ENCODE data around the gene RAD23A. TPM values are rescaled to one million over a fixed set of nuclear protein-coding genes. Genes with fewer than 3 reads are reported as not detected.

Gene RAD23A
- total RNA-seq, 2 donors from 2014 or later: 53.7 to 94.6 TPM

DNA sequence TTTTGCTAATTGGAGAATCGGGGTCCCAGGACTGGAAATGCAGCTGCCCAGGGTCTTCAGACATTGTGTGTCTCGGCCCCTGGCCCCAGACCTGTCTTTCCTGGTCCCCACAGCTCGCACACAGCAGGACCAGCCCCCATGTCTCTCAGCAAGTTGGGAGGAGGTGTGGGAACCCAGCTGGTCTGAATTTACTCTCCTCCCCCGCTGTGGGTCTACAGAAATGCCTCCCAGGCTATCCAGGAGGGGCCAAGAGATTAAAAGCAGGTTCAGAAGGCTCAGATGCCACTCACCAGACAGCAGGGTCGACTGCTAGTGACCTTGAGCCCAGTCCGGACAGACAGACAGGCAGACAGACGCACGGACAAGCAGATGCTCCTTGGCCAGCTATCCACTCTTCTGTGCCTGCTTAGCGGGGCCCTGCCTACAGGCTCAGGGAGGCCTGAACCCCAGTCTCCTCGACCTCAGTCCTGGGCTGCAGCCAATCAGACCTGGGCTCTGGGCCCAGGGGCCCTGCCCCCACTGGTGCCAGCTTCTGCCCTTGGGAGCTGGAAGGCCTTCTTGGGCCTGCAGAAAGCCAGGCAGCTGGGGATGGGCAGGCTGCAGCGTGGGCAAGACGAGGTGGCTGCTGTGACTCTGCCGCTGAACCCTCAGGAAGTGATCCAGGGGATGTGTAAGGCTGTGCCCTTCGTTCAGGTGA, 23.8 kb downstream of the RAD23A start, which contains the start of gene DAND5:
DAND5 (plus strand) TSS at position 285 of the 697 bp plus-strand sequence; CDS start at position 370, 85 bp downstream.
- Histone ChIP-seq H3K4me1 (peaks cover 22% of the 10 kb centered on the region), H3K4me3 (no peak within 1 kb of the TSS), H3K27ac (peak within 1 kb of the TSS in 2 of 4 donors; percentile 8 to 25), H3K27me3 (no peaks in the 10 kb centered on the region), H3K36me3 (replicated peaks in 1 of 2; ENCODE audit: insufficient read depth in 1 of 2, low read depth in 2 of 2) (no peaks in the 10 kb centered on the region), H3K9me3 (no peaks in the 10 kb centered on the region)
- DNase-seq: peak in 2 of 4 donors; percentile 62 to 64
- intact Hi-C loops (cut with DNase I): no loop called here
- WGBS, 2 donors: 14 to 27% methylated on average over 2 to 14 of the region's 14 CpGs
- TF ChIP-seq, protein P1, sequence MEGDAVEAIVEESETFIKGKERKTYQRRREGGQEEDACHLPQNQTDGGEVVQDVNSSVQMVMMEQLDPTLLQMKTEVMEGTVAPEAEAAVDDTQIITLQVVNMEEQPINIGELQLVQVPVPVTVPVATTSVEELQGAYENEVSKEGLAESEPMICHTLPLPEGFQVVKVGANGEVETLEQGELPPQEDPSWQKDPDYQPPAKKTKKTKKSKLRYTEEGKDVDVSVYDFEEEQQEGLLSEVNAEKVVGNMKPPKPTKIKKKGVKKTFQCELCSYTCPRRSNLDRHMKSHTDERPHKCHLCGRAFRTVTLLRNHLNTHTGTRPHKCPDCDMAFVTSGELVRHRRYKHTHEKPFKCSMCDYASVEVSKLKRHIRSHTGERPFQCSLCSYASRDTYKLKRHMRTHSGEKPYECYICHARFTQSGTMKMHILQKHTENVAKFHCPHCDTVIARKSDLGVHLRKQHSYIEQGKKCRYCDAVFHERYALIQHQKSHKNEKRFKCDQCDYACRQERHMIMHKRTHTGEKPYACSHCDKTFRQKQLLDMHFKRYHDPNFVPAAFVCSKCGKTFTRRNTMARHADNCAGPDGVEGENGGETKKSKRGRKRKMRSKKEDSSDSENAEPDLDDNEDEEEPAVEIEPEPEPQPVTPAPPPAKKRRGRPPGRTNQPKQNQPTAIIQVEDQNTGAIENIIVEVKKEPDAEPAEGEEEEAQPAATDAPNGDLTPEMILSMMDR (IDR thresholded peaks at IDR 0.05): no peak
- no peak for TF ChIP-seq POLR2A (IDR thresholded peaks at IDR 0.05)
- ATAC-seq: no peak

DNA sequence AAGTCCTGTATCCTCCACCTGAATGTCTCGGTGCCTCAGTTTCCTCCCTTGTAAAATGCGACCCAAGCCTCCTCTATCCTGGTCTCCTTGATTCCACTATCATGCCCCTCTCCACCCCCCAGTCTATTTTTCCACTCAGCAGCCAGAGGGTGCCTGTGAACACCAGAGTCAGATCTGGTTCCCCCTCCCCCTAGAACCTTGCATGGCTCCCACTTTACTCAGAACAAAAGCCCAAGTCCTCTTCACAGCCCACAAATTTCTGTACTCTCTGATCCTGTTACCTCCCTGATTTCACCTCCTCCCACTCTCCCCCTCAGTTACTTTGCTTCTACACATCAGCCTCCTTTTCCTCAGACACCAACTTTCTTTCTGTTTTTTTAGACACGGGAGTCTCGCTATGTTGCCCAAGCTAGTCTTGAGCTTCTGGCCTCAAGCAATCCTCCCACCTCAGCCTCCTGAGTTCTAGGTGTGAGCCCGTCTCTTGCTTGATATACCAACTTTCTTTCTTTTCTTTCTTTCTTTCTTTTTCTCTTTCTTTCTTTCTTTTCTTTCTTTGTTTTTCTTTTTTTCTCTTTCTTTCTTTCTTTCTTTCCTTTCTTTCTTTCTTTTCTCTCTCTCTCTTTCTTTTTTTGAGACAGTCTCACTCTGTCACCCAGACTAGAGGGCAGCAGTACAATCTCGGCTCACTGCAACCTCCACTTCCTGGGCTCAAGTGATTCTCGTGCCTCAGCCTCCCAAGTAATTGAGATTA, 24.6 kb downstream of the RAD23A start:
- DNase-seq (no peak), ATAC-seq (no peak)
- peak overlapping the region in 2 of 4 donors; percentile 8 to 25 for H3K27ac ChIP-seq
- H3K27me3 ChIP-seq: no peaks in the 10 kb centered on the region
- no peaks in the 10 kb centered on the region for H3K36me3 ChIP-seq (replicated peaks in 1 of 2; ENCODE audit: insufficient read depth in 1 of 2, low read depth in 2 of 2)
- H3K9me3 ChIP-seq: no peaks in the 10 kb centered on the region
- H3K4me1 ChIP-seq: peaks cover 17% of the 10 kb centered on the region
- no peak for TF ChIP-seq POLR2A (IDR thresholded peaks at IDR 0.05)
- TF ChIP-seq, protein P1 (IDR thresholded peaks at IDR 0.05): no peak
- intact Hi-C loops (cut with DNase I): loop anchor here (10.0 kb wide), 1 partner anchor 285 kb away; no protein-coding TSS in a partner anchor
- H3K4me3 ChIP-seq: no peak overlapping the region
- WGBS, 2 donors: 82 to 85% methylated on average over 7 of the region's 7 CpGs

DNA sequence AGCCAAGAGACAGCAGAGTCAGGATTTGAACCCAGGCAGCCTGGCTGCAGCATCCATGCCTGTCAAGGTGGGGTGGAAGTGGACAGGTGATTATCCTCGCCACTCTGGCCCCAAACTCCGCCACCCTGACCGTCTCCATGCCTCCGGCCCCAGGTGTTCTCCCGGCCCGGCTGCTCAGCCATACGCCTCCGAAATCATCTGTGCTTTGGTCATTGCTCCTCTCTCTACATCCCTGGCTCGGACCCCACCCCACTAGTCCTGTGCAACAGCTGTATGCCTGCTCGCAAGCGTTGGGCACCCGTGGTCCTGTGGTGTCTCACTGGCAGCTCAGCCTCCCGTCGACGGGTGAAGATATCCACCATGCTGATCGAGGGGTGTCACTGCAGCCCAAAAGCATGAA, 27.6 kb downstream of the RAD23A start:
- 78 to 79% methylated on average over 15 to 16 of the region's 16 CpGs for WGBS, 2 donors
- Histone ChIP-seq H3K27me3 (no peaks in the 10 kb centered on the region), H3K9me3 (no peaks in the 10 kb centered on the region), H3K4me1 (peaks cover 10% of the 10 kb centered on the region), H3K36me3 (replicated peaks in 1 of 2; ENCODE audit: insufficient read depth in 1 of 2, low read depth in 2 of 2) (no peaks in the 10 kb centered on the region), H3K4me3 (no peak overlapping the region), H3K27ac (no peak overlapping the region)
- TF ChIP-seq, protein P1 (IDR thresholded peaks at IDR 0.05): no peak
- TF ChIP-seq POLR2A (IDR thresholded peaks at IDR 0.05): no peak
- no peak for ATAC-seq
- DNase-seq: no peak
- intact Hi-C loops (cut with DNase I): loop anchor here (10.0 kb wide), 1 partner anchor 282 kb away; no protein-coding TSS in a partner anchor

DNA sequence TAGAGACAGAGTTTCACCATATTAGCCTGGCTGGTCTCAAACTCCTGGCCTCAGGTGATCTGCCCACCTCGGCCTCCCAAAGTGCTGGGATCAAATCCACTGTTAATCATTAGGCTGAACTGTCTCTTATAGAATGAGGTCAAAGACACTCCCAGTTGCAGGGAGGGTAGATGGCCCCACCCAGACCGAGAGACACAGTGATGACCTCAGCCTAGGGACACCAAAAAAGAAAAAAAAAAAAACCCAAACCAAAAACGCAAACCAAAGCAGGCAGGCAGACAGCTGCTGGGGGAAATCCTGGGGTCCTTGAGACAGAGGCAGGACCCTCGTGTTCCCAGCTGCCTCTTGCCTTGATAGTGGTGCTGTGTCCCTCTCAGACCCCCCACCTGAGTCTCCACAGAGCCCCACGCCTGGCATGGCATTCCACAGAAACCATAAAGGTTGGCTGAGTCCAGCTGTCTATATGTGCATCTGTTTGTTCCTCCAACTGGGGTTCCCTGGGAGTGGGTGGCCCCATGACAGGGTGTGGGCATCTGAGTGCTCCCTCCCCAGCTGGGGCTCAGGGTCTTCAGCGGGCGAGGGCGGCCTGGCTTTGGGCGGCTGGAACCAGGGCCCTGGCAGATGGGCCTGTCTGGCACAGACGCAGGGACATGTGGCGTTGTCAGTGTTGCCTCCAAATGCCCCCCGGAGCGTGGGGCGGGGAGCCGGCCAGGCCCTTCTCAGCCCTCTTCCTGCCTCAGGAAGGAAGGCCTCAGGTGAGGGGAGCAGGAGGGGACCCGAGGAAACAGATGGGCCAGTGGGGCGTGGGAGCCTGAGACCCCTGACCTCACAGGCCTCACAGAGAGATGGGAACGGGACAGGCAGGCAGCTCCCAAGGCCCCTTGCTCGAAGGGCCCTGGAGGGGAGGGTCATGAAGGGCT, 28.9 kb downstream of the RAD23A start:
- no peak overlapping the region for H3K27ac ChIP-seq
- H3K27me3 ChIP-seq: no peaks in the 10 kb centered on the region
- no peaks in the 10 kb centered on the region for H3K36me3 ChIP-seq (replicated peaks in 1 of 2; ENCODE audit: insufficient read depth in 1 of 2, low read depth in 2 of 2)
- ATAC-seq (no peak), DNase-seq (no peak)
- WGBS, 2 donors: 67 to 68% methylated on average over 9 to 19 of the region's 19 CpGs
- intact Hi-C loops (cut with DNase I): loop anchor here (5.0 to 10.0 kb wide), 2 partner anchors 123 to 280 kb away; no protein-coding TSS in a partner anchor
- no peaks in the 10 kb centered on the region for H3K9me3 ChIP-seq
- H3K4me3 ChIP-seq: no peak overlapping the region
- no peak for TF ChIP-seq POLR2A (IDR thresholded peaks at IDR 0.05)
- TF ChIP-seq, protein P1 (IDR thresholded peaks at IDR 0.05): no peak
- peaks cover 5% of the 10 kb centered on the region for H3K4me1 ChIP-seq

Measured in body of pancreas (tissue), 4 donors.